Activated B cell treated with CpG ODN at 0.5 μM for 24 hours (primary cell): ENCODE results near the gene MEOX1. TPM values are rescaled to one million over a fixed set of nuclear protein-coding genes. Genes with fewer than 3 reads are reported as not detected.

Experiments used
- ATAC-seq: fragments of 200-7000 bp; cut with Tn5 transposase; one replicate; pipeline ENCODE4 v1.10.0; 2021; ENCODE audit warnings: low read depth, mild to moderate bottlenecking, moderate library complexity
- CTCF ChIA-PET: fragments of 350-600 bp; sonication (Branson Sonifier 250); formaldehyde crosslinking; loops from one replicate; lab custom pipeline; 2021; ENCODE audit warnings: antibody characterized with exemption; lab: Charles Lee
- POLR2A ChIA-PET: fragments of 350-600 bp; sonication (Branson Sonifier 250); formaldehyde crosslinking; loops from one replicate; lab custom pipeline; 2021; ENCODE audit warnings: antibody characterized with exemption; lab: Charles Lee
- DNase-seq: peaks from one replicate; pipeline ENCODE4 v3.0.0; 2022
- H3K27ac Mint-ChIP-seq: one replicate; pipeline ENCODE4 v1.8.0; 2020; ENCODE audit warnings: mixed read lengths
- H3K27me3 Mint-ChIP-seq: one replicate; pipeline ENCODE4 v1.8.0; 2021; ENCODE audit warnings: mixed read lengths
- H3K36me3 Mint-ChIP-seq: one replicate; pipeline ENCODE4 v1.8.0; 2021; ENCODE audit warnings: low read depth, mixed read lengths
- H3K4me1 Mint-ChIP-seq: one replicate; pipeline ENCODE4 v1.8.0; 2021; ENCODE audit warnings: mixed read lengths
- H3K4me3 Mint-ChIP-seq: one replicate; pipeline ENCODE4 v1.8.0; 2020; ENCODE audit warnings: mild to moderate bottlenecking, mixed read lengths
- H3K9me3 Mint-ChIP-seq: one replicate; pipeline ENCODE4 v1.8.0; 2020; ENCODE audit warnings: mixed read lengths
- intact Hi-C: fragments of 100-400 bp; cut with micrococcal nuclease; formaldehyde crosslinking; loops from one replicate; pipeline ENCODE4 v1.15.1; 2024
- total RNA-seq: library from RNA; stranded (reverse); gene quantifications from 2 replicates; pipeline ENCODE4 v1.2.3, GENCODE V29; 2022
- TF ChIP-seq, protein P1 (sequence below): fragments of 200-600 bp; IDR thresholded peaks from one replicate; pipeline ENCODE4 v1.8.0; 2022; ENCODE audit warnings: antibody characterized with exemption, mild to moderate bottlenecking

The MEOX1 gene
- total RNA-seq, 1 donor from 2014 or later: not detected

DNA sequence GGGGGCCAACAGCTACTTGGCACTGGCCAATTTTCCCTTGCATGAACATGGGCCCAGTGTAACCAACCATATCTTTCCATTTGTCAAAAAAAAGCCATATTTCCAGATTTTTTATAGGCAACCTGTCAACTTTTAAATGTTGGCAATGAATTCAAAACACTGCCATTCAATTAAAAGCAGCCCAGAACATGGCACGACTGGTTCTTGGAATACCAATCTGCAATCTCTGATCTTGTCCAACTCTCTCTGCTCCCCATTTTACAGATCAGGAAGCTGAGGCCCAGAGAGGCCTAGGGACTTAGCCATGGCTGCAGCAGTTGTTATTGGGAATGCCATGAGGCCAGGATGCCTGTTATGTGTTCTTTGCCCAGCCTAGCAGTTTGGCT is 8.9 kb upstream of the MEOX1 start:
- intact Hi-C loops: no loop called here
- Mint-ChIP-seq H3K27me3 (no peaks in the 10 kb centered on the region), H3K4me3 (no peak overlapping the region), H3K9me3 (no peaks in the 10 kb centered on the region), H3K4me1 (peaks cover 2% of the 10 kb centered on the region), H3K36me3 (no peaks in the 10 kb centered on the region), H3K27ac (no peak overlapping the region)
- ATAC-seq: no peak
- no peak for DNase-seq
- POLR2A ChIA-PET: interaction anchor here (0.8 to 1.0 kb wide), 2 partner anchors 91 to 95 kb away, joined by 3 to 4 read pairs; no protein-coding TSS in a partner anchor
- TF ChIP-seq, protein P1, sequence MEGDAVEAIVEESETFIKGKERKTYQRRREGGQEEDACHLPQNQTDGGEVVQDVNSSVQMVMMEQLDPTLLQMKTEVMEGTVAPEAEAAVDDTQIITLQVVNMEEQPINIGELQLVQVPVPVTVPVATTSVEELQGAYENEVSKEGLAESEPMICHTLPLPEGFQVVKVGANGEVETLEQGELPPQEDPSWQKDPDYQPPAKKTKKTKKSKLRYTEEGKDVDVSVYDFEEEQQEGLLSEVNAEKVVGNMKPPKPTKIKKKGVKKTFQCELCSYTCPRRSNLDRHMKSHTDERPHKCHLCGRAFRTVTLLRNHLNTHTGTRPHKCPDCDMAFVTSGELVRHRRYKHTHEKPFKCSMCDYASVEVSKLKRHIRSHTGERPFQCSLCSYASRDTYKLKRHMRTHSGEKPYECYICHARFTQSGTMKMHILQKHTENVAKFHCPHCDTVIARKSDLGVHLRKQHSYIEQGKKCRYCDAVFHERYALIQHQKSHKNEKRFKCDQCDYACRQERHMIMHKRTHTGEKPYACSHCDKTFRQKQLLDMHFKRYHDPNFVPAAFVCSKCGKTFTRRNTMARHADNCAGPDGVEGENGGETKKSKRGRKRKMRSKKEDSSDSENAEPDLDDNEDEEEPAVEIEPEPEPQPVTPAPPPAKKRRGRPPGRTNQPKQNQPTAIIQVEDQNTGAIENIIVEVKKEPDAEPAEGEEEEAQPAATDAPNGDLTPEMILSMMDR: no peak
- CTCF ChIA-PET: interaction anchor here (1.0 kb wide), 1 partner anchor 276 kb away, joined by 3 read pairs; no protein-coding TSS in a partner anchor

DNA sequence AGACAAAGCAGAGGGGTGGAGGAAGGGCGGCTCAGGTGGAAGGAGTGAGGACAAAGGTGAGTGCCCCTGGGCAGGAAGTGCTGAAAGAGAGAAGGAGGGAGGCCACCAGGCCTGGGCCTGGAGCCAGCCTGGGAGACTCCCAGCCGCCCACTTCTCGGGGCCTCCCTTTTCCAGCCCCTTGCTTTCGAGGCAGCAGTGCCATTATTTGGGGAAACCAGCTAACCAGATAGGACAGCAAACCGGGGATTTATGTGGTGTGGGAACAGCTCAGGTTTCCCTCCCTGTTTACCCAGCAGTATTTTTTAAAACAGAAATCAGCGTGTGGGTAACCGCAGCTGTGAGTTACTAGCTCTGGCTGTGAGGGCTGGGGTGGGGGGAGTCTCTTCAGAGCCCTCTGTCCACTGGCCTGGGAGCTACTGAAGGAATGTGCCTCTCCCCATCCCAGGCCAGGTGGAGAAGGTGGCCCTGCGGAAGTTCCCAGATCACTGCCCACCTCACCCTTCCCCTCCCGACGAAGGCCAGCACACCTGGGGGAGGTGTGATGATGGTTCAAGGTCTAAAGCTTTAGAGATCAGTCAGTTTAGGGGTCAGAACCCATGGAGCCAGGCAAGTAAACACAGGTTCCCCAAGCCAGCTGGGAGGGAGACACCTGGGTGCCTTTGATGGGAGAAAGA is 8.4 kb upstream of the MEOX1 start:
- no peak overlapping the region for H3K4me3 Mint-ChIP-seq
- POLR2A ChIA-PET: interaction anchor here (0.8 to 1.0 kb wide), 2 partner anchors 91 to 94 kb away, joined by 3 to 4 read pairs; no protein-coding TSS in a partner anchor
- peaks cover 2% of the 10 kb centered on the region for H3K4me1 Mint-ChIP-seq

DNA sequence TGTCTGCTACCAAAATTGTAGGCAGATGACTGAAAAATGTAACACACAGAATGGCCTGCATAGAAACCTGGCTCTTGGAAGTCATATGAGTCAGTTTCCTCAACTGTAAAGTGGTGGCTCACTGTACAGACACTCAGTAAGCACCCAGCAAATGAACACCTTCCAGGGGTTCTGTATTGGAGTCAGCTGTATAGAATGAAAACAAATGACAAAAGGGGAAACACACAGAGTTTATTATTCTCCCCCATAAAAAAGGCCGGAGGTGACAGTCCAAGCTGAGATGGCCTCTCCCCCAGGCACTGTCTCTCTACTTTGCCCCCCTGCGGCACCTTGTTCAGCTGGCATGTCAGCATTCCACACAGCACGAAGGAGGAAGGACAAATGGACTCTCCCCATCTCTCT is 6.2 kb upstream of the MEOX1 start:
- ChIA-PET CTCF (no interaction called here), POLR2A (no interaction called here)
- no peak for DNase-seq
- Mint-ChIP-seq H3K36me3 (no peaks in the 10 kb centered on the region), H3K27ac (no peak overlapping the region), H3K9me3 (no peaks in the 10 kb centered on the region), H3K4me1 (no peaks in the 10 kb centered on the region), H3K27me3 (no peaks in the 10 kb centered on the region), H3K4me3 (no peak overlapping the region)
- ATAC-seq: no peak
- intact Hi-C loops: no loop called here
- TF ChIP-seq, protein P1: no peak

More for the DNA sequence above, 8.4 kb upstream of the MEOX1 start:
- H3K27ac Mint-ChIP-seq: no peak overlapping the region
- H3K9me3 Mint-ChIP-seq: no peaks in the 10 kb centered on the region
- no peak for DNase-seq
- intact Hi-C loops: no loop called here
- no peak for ATAC-seq
- CTCF ChIA-PET: no interaction called here
- no peaks in the 10 kb centered on the region for H3K36me3 Mint-ChIP-seq
- TF ChIP-seq, protein P1: no peak
- no peaks in the 10 kb centered on the region for H3K27me3 Mint-ChIP-seq

DNA sequence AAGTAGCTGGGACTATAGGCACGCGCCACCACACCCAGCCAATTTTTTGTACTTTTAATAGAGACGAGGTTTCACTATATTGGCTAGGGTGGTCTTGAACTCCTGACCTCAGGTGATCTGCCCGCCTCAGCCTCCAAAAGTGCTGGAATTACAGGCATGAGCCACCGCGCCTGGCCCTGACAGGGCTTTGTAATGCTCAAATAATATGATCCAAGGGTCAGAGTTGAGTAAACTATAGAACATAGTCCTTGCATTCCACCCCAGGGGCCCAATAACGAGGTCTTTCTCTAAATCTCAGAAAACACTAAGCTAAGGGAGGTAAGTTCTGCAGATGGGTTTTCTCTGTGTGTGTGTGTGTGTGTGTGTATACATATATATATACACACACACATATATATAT is 5.8 kb upstream of the MEOX1 start:
- DNase-seq (no peak), ATAC-seq (no peak)
- Mint-ChIP-seq H3K4me1 (no peaks in the 10 kb centered on the region), H3K4me3 (no peak overlapping the region), H3K27ac (no peak overlapping the region), H3K36me3 (no peaks in the 10 kb centered on the region), H3K9me3 (no peaks in the 10 kb centered on the region), H3K27me3 (peaks cover 4% of the 10 kb centered on the region)
- CTCF ChIA-PET: no interaction called here
- TF ChIP-seq, protein P1: no peak
- intact Hi-C loops: no loop called here
- POLR2A ChIA-PET: no interaction called here

DNA sequence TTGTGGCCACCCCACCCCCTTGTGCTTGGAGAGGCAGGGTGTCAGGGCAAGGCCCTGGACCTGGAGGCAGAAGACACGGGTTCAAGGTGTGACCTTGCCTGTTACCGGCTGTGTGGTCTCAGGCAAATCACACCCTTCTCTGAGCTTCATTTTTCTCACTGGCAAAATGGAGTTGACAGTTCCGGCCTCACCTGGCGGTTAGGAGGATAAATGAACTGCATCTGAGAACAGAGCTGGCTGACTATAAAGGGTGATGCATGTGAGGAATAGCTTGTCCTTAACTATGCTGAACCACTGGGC is 4.2 kb upstream of the MEOX1 start:
- TF ChIP-seq, protein P1: no peak
- no peak for ATAC-seq
- intact Hi-C loops: no loop called here
- no peak overlapping the region for H3K27ac Mint-ChIP-seq
- ChIA-PET POLR2A (no interaction called here), CTCF (interaction anchor here (1.8 kb wide), 1 partner anchor 89 kb away, joined by 15 read pairs; no protein-coding TSS in a partner anchor)
- H3K9me3 Mint-ChIP-seq: no peaks in the 10 kb centered on the region
- DNase-seq: no peak
- no peak overlapping the region for H3K4me3 Mint-ChIP-seq
- H3K36me3 Mint-ChIP-seq: no peaks in the 10 kb centered on the region
- H3K27me3 Mint-ChIP-seq: peaks cover 15% of the 10 kb centered on the region
- no peaks in the 10 kb centered on the region for H3K4me1 Mint-ChIP-seq
